Activated CD8-positive, alpha-beta memory T cell treated with anti-CD3 and anti-CD28 coated beads, Interleukin-2, amount 10 ng/mL, durations not matched to agents 7 days and 5 days (primary cell): ENCODE results near the gene LEMD2. TPM values are rescaled to one million over a fixed set of nuclear protein-coding genes. Genes with fewer than 3 reads are reported as not detected.

Experiments used
- ATAC-seq: fragments of 150-1000 bp; cut with Tn5 transposase; one replicate; pipeline ENCODE4 v1.10.0; 2021; ENCODE audit warnings: moderate library complexity
- CTCF ChIA-PET: fragments of 350-600 bp; sonication (Branson Sonifier 250); formaldehyde crosslinking; loops from one replicate; lab custom pipeline; 2021; ENCODE audit warnings: antibody characterized with exemption; lab: Charles Lee
- DNase-seq: peaks from one replicate; pipeline ENCODE4 v3.0.0-alpha.2; 2020
- H3K27ac Mint-ChIP-seq: one replicate; pipeline ENCODE4 v1.8.0; 2021; ENCODE audit warnings: mild to moderate bottlenecking, mixed read lengths
- H3K27me3 Mint-ChIP-seq: one replicate; pipeline ENCODE4 v1.8.0; 2021; ENCODE audit warnings: mixed read lengths
- H3K36me3 Mint-ChIP-seq: one replicate; pipeline ENCODE4 v1.8.0; 2021; ENCODE audit warnings: mild to moderate bottlenecking, mixed read lengths
- H3K4me1 Mint-ChIP-seq: one replicate; pipeline ENCODE4 v1.8.0; 2021; ENCODE audit warnings: mixed read lengths
- H3K4me3 Mint-ChIP-seq: one replicate; pipeline ENCODE4 v1.8.0; 2021; ENCODE audit warnings: mild to moderate bottlenecking, moderate library complexity, mixed read lengths
- H3K9me3 Mint-ChIP-seq: one replicate; pipeline ENCODE4 v1.8.0; 2022; ENCODE audit warnings: low read depth, mixed read lengths
- total RNA-seq, 2 experiments: library from RNA; stranded (reverse); gene quantifications; one replicate each; pipeline ENCODE4 v1.2.3, GENCODE V29; 2021

LEMD2 gene
- total RNA-seq, 2 experiments from 2014 or later: 64.9 to 80.3 TPM

DNA sequence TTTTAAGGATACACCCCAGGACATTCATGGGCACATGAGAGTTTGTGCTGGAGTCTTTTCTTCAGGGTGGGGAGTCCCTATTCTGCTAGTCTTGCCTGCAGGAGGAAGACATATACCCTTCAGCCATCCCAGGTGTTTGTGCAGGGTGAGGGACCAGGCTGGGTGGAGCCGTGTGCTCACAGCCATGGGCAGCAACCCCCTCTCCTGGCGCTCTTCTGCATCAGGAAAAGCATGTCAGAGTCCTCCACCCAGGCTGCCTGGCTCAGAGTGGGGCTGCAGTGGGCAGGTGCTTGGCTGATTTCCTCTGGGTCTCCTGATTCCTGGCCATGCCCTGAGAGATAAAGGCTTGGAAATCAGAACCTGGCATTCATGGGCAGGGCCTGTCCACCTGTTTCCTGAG lies 37.6 kb upstream of the LEMD2 start:
- CTCF ChIA-PET: no interaction called here
- Mint-ChIP-seq H3K4me1 (no peaks in the 10 kb centered on the region), H3K27ac (no peak overlapping the region), H3K4me3 (no peak overlapping the region), H3K27me3 (peaks cover 37% of the 10 kb centered on the region), H3K9me3 (no peaks in the 10 kb centered on the region), H3K36me3 (no peaks in the 10 kb centered on the region)
- no peak for ATAC-seq
- no peak for DNase-seq

GRCh38 chr6:33824461-33825154 lies 35.7 kb upstream of the LEMD2 start:
- H3K36me3 Mint-ChIP-seq: no peaks in the 10 kb centered on the region

GRCh38 chr6:33823806-33824205 lies 34.9 kb upstream of the LEMD2 start:
- Mint-ChIP-seq H3K36me3 (no peaks in the 10 kb centered on the region), H3K4me1 (peaks cover 7% of the 10 kb centered on the region), H3K9me3 (no peaks in the 10 kb centered on the region), H3K27me3 (peaks cover 19% of the 10 kb centered on the region), H3K4me3 (no peak overlapping the region), H3K27ac (no peak overlapping the region)
- CTCF ChIA-PET: interaction anchor here (1.2 kb wide), 1 partner anchor 53 kb away, joined by 3 read pairs; no protein-coding TSS in a partner anchor
- no peak for DNase-seq
- no peak for ATAC-seq

More at GRCh38 chr6:33824461-33825154, 35.7 kb upstream of the LEMD2 start:
- CTCF ChIA-PET: interaction anchor here (1.5 kb wide), 1 partner anchor 53 kb away, joined by 3 read pairs; no protein-coding TSS in a partner anchor
- ATAC-seq (no peak), DNase-seq (no peak)
- no peak overlapping the region for H3K4me3 Mint-ChIP-seq
- H3K9me3 Mint-ChIP-seq: no peaks in the 10 kb centered on the region
- H3K27me3 Mint-ChIP-seq: peaks cover 24% of the 10 kb centered on the region
- peaks cover 7% of the 10 kb centered on the region for H3K4me1 Mint-ChIP-seq
- H3K27ac Mint-ChIP-seq: no peak overlapping the region

- H3K9me3 Mint-ChIP-seq: no peaks in the 10 kb centered on the region
- no peak overlapping the region for H3K27ac Mint-ChIP-seq
- H3K4me3 Mint-ChIP-seq: no peak overlapping the region
- DNase-seq: no peak
- no peaks in the 10 kb centered on the region for H3K36me3 Mint-ChIP-seq
- H3K4me1 Mint-ChIP-seq: peaks cover 13% of the 10 kb centered on the region
- ATAC-seq: no peak
- CTCF ChIA-PET: interaction anchor here (1.2 kb wide), 1 partner anchor 52 kb away, joined by 3 read pairs; no protein-coding TSS in a partner anchor
- peaks cover 12% of the 10 kb centered on the region for H3K27me3 Mint-ChIP-seq
These were observed 33.9 kb upstream of the LEMD2 start for GRCh38 chr6:33822575-33823395.

DNA sequence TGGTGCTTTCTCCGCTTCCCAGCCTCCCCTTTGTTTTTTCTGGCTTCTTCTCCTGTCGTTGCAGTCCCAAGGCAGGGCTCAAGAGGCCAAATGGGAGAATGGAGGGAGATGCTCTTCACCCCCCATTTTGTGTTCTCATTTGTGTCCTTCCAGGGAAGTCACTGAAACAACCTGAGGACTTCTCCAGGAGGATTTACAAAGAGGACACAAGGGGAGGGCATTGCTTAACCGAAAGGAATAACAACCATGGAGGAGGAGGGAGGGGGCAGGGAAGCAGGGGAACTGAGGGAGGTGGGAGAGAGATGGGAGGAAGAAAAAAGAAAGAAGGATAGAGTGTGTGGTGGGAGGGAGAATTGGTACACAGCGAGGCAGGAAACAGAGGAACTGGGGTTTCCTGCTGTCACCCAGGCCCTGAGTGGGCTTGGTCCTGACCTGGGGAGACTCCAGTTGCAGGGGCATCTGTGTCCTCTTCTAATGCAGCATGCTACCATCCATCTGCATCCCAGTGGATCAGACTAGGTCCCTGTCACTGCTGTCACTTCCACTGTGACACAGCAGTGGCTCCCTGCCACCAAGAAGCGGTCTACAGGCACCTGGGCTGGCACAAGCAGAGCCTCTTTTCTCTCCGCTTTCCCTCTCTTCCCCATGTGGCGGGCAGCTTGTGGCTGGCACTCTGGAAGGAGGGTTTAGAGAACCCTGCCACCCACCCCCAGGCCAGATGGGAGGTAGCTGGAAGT lies 32.0 kb upstream of the LEMD2 start:
- no peaks in the 10 kb centered on the region for H3K9me3 Mint-ChIP-seq
- H3K4me1 Mint-ChIP-seq: peaks cover 13% of the 10 kb centered on the region
- H3K36me3 Mint-ChIP-seq: no peaks in the 10 kb centered on the region
- H3K4me3 Mint-ChIP-seq: no peak overlapping the region
- H3K27ac Mint-ChIP-seq: no peak overlapping the region
- DNase-seq (no peak), ATAC-seq (peak; percentile 39)
- H3K27me3 Mint-ChIP-seq: peaks cover 19% of the 10 kb centered on the region
- CTCF ChIA-PET: no interaction called here

- no peak for DNase-seq
- ATAC-seq: no peak
- H3K9me3 Mint-ChIP-seq: no peaks in the 10 kb centered on the region
- peaks cover 13% of the 10 kb centered on the region for H3K4me1 Mint-ChIP-seq
- H3K36me3 Mint-ChIP-seq: no peaks in the 10 kb centered on the region
- CTCF ChIA-PET: interaction anchor here (0.7 to 1.3 kb wide), 2 partner anchors 49 to 207 kb away, joined by 4 to 5 read pairs; no protein-coding TSS in a partner anchor
- H3K27ac Mint-ChIP-seq: no peak overlapping the region
- peaks cover 26% of the 10 kb centered on the region for H3K27me3 Mint-ChIP-seq
- no peak overlapping the region for H3K4me3 Mint-ChIP-seq
These were observed 31.3 kb upstream of the LEMD2 start for GRCh38 chr6:33820243-33820642.

- CTCF ChIA-PET: interaction anchor here (1.3 kb wide), 1 partner anchor 48 kb away, joined by 5 read pairs; no protein-coding TSS in a partner anchor
- H3K27ac Mint-ChIP-seq: no peak overlapping the region
- no peaks in the 10 kb centered on the region for H3K9me3 Mint-ChIP-seq
- peaks cover 13% of the 10 kb centered on the region for H3K4me1 Mint-ChIP-seq
- no peaks in the 10 kb centered on the region for H3K36me3 Mint-ChIP-seq
- no peak overlapping the region for H3K4me3 Mint-ChIP-seq
- H3K27me3 Mint-ChIP-seq: peaks cover 36% of the 10 kb centered on the region
- ATAC-seq (no peak), DNase-seq (no peak)
These were observed 30.1 kb upstream of the LEMD2 start for GRCh38 chr6:33819021-33819420.

GRCh38 chr6:33818293-33818692 lies 29.4 kb upstream of the LEMD2 start:
- ATAC-seq (no peak), DNase-seq (no peak)
- no peak overlapping the region for H3K27ac Mint-ChIP-seq
- H3K36me3 Mint-ChIP-seq: no peaks in the 10 kb centered on the region
- no peak overlapping the region for H3K4me3 Mint-ChIP-seq
- CTCF ChIA-PET: no interaction called here
- peaks cover 13% of the 10 kb centered on the region for H3K4me1 Mint-ChIP-seq
- H3K27me3 Mint-ChIP-seq: peaks cover 42% of the 10 kb centered on the region
- no peaks in the 10 kb centered on the region for H3K9me3 Mint-ChIP-seq

DNA sequence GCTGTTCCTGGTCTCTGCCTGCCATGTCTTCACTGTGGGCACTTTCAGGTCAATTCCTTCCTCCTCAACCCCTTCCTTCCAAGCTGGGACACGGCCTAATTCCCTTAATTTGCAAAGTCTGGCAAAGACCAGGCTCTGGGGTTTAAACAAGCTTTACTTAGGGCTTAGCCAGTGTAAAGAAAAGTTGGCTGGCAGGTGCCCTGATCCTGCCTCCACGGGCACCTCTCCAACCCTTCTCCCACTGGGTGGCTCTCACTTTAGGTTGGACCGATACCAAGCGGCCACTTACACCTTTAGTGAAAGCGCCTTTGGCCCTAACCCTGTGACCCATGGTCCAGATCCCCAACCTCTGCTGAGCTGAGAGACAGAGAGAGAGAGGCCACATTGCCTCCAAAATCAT lies 28.6 kb upstream of the LEMD2 start:
- peaks cover 13% of the 10 kb centered on the region for H3K4me1 Mint-ChIP-seq
- H3K36me3 Mint-ChIP-seq: no peaks in the 10 kb centered on the region
- H3K27me3 Mint-ChIP-seq: peaks cover 41% of the 10 kb centered on the region
- no peak for ATAC-seq
- DNase-seq: no peak
- CTCF ChIA-PET: no interaction called here
- no peak overlapping the region for H3K27ac Mint-ChIP-seq
- H3K9me3 Mint-ChIP-seq: no peaks in the 10 kb centered on the region
- no peak overlapping the region for H3K4me3 Mint-ChIP-seq

GRCh38 chr6:33816911-33817310 lies 28.0 kb upstream of the LEMD2 start:
- DNase-seq (no peak), ATAC-seq (no peak)
- CTCF ChIA-PET: no interaction called here
- no peak overlapping the region for H3K4me3 Mint-ChIP-seq
- H3K36me3 Mint-ChIP-seq: no peaks in the 10 kb centered on the region
- peaks cover 46% of the 10 kb centered on the region for H3K27me3 Mint-ChIP-seq
- H3K9me3 Mint-ChIP-seq: no peaks in the 10 kb centered on the region
- no peak overlapping the region for H3K27ac Mint-ChIP-seq
- peaks cover 13% of the 10 kb centered on the region for H3K4me1 Mint-ChIP-seq

DNA sequence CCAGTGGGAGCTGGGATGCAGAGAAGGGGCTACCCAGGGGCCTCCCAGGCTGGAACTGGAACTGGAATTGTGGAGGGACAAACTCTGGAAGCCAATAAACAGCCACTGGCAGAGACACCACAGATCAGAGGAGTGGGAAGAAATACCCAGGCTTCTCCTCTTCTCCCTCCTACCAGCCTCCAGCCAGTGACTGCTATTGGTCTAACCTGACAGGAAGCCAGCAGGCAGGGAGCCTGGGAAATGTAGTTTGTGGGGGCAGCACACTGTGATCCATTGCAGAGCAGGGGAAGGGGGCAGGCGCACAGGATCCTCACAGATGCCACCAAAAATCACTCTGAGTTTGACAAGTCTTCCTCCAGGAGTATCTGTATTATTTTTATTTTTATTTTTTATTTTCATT lies 26.9 kb upstream of the LEMD2 start:
- Mint-ChIP-seq H3K36me3 (no peaks in the 10 kb centered on the region), H3K27ac (no peak overlapping the region), H3K27me3 (peaks cover 56% of the 10 kb centered on the region), H3K4me1 (peaks cover 8% of the 10 kb centered on the region), H3K9me3 (no peaks in the 10 kb centered on the region), H3K4me3 (no peak overlapping the region)
- DNase-seq: no peak
- no peak for ATAC-seq
- CTCF ChIA-PET: interaction anchor here (1.5 kb wide), 1 partner anchor 9 kb away, joined by 4 read pairs; no protein-coding TSS in a partner anchor

- no peak for ATAC-seq
These were observed 25.4 kb upstream of the LEMD2 start for GRCh38 chr6:33813990-33814985.

More at GRCh38 chr6:33813990-33814985, 25.4 kb upstream of the LEMD2 start:
- H3K27ac Mint-ChIP-seq: no peak overlapping the region
- no peaks in the 10 kb centered on the region for H3K9me3 Mint-ChIP-seq
- peaks cover 7% of the 10 kb centered on the region for H3K4me1 Mint-ChIP-seq
- CTCF ChIA-PET: interaction anchor here (1.5 kb wide), 1 partner anchor 7 kb away, joined by 4 read pairs; no protein-coding TSS in a partner anchor
- DNase-seq: no peak
- H3K27me3 Mint-ChIP-seq: peaks cover 65% of the 10 kb centered on the region
- H3K4me3 Mint-ChIP-seq: no peak overlapping the region
- no peaks in the 10 kb centered on the region for H3K36me3 Mint-ChIP-seq
